Adipocyte (in vitro differentiated cells): ENCODE data around the gene KIAA1586.
"Not testable (repeated sequence)": the region's sequence is repeated elsewhere in the genome, so short reads cannot be mapped to it uniquely, and the experiment has no call there.

Experiments
- DNase-seq: peaks from one replicate; pipeline ENCODE4 v3.0.0-alpha.2; 2015; ENCODE audit warnings: low read depth
- H3K27me3 ChIP-seq: replicated peaks from 2 replicates; pipeline ENCODE4 v1.7.0; 2013; ENCODE audit warnings: mild to moderate bottlenecking, low read length, moderate library complexity; ENCODE audit not compliant: control insufficient read depth, insufficient read depth
- H3K36me3 ChIP-seq: 2 replicates; pipeline ENCODE4 v1.7.0; 2013; ENCODE audit warnings: low read length, mild to moderate bottlenecking, moderate library complexity; ENCODE audit not compliant: control insufficient read depth, insufficient read depth, severe bottlenecking
- H3K4me1 ChIP-seq: 2 replicates; pipeline ENCODE4 v1.7.0; 2013; ENCODE audit warnings: mild to moderate bottlenecking, low read length, moderate library complexity; ENCODE audit not compliant: control insufficient read depth, insufficient read depth
- H3K4me3 ChIP-seq: 2 replicates; pipeline ENCODE4 v1.7.0; 2013; ENCODE audit warnings: mild to moderate bottlenecking, low read length, moderate library complexity
- H3K9ac ChIP-seq: 2 replicates; pipeline ENCODE4 v1.7.0; 2013; ENCODE audit warnings: mild to moderate bottlenecking, low read length, moderate library complexity
- H3K9me3 ChIP-seq: 2 replicates; pipeline ENCODE4 v1.7.0; 2013; ENCODE audit warnings: mild to moderate bottlenecking, low read length, moderate library complexity; ENCODE audit not compliant: control insufficient read depth

The KIAA1586 gene

DNA sequence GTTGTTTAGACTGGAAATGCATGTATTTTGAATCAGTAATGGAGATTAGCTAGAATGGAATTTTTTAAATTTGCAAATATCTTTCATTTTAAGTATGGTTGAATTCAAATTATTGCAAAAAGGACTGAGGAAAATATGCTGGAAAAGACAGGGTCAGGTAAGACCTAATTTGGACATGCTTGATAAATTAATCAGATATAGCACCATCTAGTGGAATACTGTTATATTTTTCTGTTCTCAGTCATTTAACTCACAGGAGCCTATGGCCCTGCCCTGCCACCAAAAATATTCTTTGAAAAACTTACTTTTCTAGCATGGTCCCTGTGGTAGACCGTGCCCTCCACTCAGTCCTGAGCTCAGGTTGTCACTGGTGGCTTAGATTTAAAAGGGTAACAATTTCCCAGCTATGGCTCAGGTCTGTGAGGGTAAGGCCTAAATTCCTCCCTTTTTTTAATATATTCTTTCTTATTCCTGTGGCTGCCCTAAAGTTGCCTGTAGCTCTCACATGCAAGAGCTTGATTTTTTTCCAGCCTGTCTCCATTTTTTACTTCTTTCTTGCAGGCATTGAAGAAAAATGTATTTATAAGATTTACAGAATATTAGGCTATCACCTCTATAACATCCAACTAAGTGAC lies 25.3 kb upstream of the KIAA1586 start:
- H3K4me3 ChIP-seq: no peak overlapping the region
- H3K27me3 ChIP-seq: no peaks in the 10 kb centered on the region
- peaks cover 8% of the 10 kb centered on the region for H3K4me1 ChIP-seq
- peaks cover 16% of the 10 kb centered on the region for H3K9me3 ChIP-seq
- peak overlapping the region; percentile 29 for H3K9ac ChIP-seq
- DNase-seq: peak; percentile 87
- no peaks in the 10 kb centered on the region for H3K36me3 ChIP-seq

DNA sequence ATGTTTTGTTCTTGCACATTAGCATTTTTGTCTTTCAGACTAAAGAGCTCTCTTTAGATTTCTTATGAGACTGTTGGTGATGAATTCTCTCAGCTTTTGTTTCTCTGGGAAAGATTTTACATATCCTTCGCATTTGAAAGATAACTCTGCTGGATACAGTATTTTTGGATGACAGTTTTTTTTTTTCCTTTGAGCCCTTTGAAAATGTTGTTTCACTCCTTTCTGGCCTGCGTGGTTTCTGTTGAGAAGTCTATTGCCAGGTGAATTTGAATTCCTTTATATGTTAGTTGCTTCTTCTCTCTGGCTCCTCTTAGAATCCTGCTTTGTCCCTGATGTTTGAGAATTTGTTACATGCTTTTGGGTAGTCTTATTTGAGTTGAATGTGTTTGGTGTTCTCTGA lies 22.2 kb upstream of the KIAA1586 start:
- Histone ChIP-seq H3K9ac (no peak overlapping the region), H3K4me3 (peak overlapping the region; percentile 31), H3K9me3 (peaks cover 16% of the 10 kb centered on the region), H3K27me3 (no peaks in the 10 kb centered on the region), H3K36me3 (no peaks in the 10 kb centered on the region), H3K4me1 (no peaks in the 10 kb centered on the region)
- no peak for DNase-seq

DNA sequence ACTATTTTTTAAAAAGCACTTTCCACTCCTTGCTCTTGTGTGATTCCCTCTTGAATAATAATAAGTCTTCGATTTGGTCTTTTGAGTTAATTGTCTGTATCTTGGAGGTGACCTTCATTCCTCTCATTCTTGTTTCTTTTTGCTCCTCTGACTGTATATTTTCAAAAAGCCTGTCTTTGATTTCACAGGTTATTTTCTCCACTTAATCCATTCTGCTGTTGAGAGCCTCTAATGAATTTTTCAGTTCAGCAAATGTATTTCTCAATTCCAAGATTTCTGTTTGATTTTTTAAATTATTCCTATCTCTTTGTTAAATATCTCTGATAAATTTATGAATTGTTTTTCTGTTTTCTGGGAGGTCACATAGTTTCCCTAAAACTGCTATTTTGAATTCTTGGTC lies 21.7 kb upstream of the KIAA1586 start:
- Histone ChIP-seq H3K9me3 (peaks cover 16% of the 10 kb centered on the region), H3K36me3 (no peaks in the 10 kb centered on the region), H3K4me3 (peak overlapping the region; percentile 31), H3K9ac (no peak overlapping the region), H3K27me3 (no peaks in the 10 kb centered on the region), H3K4me1 (no peaks in the 10 kb centered on the region)
- DNase-seq: no peak

DNA sequence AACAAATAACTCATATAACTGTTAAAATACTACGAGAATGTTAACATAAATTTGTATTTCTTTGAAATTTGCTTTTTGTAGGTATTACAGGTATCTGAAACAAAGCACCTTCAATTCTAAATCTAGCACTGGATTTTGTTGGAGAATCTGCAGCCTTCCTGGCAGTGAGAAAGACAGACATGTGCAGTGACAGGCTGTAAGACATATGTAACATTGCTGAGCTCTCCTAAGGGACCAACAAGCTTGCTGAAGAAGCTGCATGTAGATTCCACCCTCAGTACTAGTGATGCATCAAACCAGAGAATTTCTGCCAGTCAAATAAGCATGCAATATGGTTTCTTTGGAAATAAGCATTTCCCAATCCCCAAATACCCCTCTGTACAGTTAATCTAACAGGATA lies 20.5 kb upstream of the KIAA1586 start:
- Histone ChIP-seq H3K27me3 (no peaks in the 10 kb centered on the region), H3K4me3 (no peak overlapping the region), H3K4me1 (no peaks in the 10 kb centered on the region), H3K9me3 (peaks cover 16% of the 10 kb centered on the region), H3K9ac (no peak overlapping the region), H3K36me3 (no peaks in the 10 kb centered on the region)
- no peak for DNase-seq

DNA sequence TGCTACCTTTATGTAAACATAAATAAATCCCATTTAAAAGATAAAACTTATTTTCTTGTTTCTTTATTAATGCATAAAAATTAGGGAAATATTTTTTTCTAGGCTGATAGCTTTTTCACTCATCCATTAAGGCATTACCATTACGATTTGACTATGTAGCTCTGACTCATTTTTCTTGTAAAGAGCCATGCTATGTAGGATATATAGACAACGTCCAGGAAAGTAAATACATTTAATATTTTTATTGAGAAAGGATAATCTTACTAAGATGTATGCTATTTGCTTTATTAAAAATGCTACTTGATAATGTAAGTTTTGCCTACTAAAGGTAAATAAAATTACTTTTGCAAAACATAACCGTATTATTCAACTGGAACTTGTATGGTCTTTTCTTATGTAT lies 19.2 kb upstream of the KIAA1586 start:
- Histone ChIP-seq H3K9ac (no peak overlapping the region), H3K4me1 (no peaks in the 10 kb centered on the region), H3K36me3 (no peaks in the 10 kb centered on the region), H3K27me3 (no peaks in the 10 kb centered on the region), H3K9me3 (peaks cover 16% of the 10 kb centered on the region), H3K4me3 (no peak overlapping the region)
- no peak for DNase-seq

DNA sequence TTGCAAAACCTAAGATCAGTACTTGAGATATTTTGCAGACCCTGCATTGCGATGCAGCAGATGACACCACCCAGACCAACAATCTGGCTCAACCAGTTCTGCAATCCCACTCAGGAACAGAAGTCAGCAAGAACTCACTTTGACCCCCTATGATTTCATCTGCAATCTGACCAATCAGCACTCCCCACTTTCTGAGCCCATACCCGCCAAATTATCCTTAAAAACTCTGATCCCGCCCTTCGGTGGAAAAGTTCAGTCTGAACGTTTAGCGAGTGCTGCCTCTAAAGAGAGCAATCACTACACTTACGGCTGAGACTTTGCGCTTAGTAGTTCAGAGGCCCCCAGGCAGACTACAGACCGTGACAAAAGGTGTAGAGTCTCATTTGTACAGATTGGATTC lies 17.3 kb upstream of the KIAA1586 start:
- no peaks in the 10 kb centered on the region for H3K27me3 ChIP-seq
- H3K9ac ChIP-seq: no peak overlapping the region
- H3K4me1 ChIP-seq: no peaks in the 10 kb centered on the region
- no peak for DNase-seq
- H3K4me3 ChIP-seq: no peak overlapping the region
- no peaks in the 10 kb centered on the region for H3K36me3 ChIP-seq
- peaks cover 13% of the 10 kb centered on the region for H3K9me3 ChIP-seq

DNA sequence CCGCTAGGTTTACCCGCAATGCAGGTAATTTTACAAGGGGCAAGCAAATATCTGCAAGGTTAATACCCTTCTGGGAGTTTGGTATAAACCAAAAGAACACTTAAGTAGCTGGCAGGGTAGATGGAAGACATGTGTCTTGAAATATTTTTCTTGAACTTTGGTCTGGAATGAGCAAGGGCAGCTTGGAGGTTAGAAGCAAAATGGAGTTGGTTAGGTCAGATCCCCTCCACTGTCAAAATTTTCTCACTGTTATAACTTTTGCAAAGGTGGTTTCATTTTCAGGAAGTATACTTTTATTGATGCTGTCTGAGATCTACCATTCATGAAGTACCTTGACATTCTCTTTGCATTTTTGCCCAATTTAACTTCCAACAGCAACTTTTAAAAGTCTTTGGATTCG lies 13.3 kb upstream of the KIAA1586 start:
- Histone ChIP-seq H3K9ac (no peak overlapping the region), H3K36me3 (no peaks in the 10 kb centered on the region), H3K4me1 (no peaks in the 10 kb centered on the region), H3K4me3 (no peak overlapping the region), H3K27me3 (no peaks in the 10 kb centered on the region), H3K9me3 (no peaks in the 10 kb centered on the region)
- DNase-seq: no peak

DNA sequence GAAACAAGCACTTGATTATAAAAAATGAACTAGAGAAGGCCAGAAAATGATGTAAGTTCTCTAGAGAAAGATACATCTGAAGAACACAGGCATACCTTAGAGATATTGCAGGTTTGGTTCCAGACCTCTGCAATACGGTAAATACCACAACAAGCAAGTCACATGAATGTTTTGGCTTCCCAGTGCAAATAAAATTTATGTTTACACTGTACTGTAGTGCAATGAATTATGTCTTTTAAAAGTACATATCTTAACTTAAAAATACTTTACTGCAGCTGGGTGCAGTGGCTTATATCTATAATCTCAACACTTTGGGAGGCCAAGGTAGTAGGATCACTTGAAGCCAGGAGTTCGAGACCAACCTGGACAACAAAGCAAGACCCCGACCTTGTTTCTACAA lies 10.9 kb upstream of the KIAA1586 start:
- Histone ChIP-seq H3K9me3 (no peaks in the 10 kb centered on the region), H3K4me1 (no peaks in the 10 kb centered on the region), H3K4me3 (no peak overlapping the region), H3K9ac (no peak overlapping the region), H3K27me3 (no peaks in the 10 kb centered on the region), H3K36me3 (no peaks in the 10 kb centered on the region)
- no peak for DNase-seq

DNA sequence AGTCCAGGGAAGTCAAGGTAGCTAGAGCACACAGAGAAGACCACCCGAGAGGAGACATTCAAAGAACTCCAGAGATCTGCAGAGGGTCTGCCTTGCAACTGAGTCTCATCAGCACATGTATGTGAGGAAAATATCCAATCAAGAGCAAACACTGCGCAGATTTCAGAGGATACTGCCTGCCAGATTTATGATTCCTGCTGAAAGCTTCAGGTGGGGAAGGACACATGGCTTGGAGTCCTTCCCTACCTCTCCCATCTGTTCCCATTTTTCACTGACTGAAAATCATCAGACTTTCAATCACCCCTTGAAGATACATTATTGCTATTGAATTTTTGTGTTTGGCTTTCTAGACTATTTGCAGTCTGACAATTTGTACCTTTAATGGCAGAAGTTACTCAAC lies 7.6 kb upstream of the KIAA1586 start:
- no peak for DNase-seq
- no peaks in the 10 kb centered on the region for H3K4me1 ChIP-seq
- no peaks in the 10 kb centered on the region for H3K36me3 ChIP-seq
- no peaks in the 10 kb centered on the region for H3K9me3 ChIP-seq
- no peak overlapping the region for H3K9ac ChIP-seq
- H3K27me3 ChIP-seq: no peaks in the 10 kb centered on the region
- H3K4me3 ChIP-seq: no peak overlapping the region

DNA sequence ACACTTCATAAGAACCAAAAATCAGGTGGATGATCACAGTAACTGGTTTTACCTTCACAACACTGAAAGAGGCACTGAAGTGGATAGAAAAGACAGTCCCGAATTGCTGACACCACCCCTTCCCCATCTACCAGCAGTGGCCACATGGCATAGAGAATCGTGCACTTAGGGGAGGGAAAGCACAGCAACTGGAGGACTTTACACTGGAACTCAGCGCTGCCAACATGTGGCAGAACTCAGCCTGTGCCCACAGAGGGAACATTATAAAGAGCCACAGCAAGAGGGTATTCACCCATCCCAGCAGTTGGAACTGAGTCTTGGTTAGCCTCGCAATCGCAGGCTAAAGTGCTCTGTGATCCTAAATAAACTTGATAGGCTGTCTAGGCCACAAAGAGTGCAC lies 6.5 kb upstream of the KIAA1586 start:
- Histone ChIP-seq H3K36me3 (no peaks in the 10 kb centered on the region), H3K9me3 (no peaks in the 10 kb centered on the region), H3K4me3 (no peak overlapping the region), H3K9ac (no peak overlapping the region), H3K4me1 (no peaks in the 10 kb centered on the region), H3K27me3 (no peaks in the 10 kb centered on the region)
- no peak for DNase-seq

DNA sequence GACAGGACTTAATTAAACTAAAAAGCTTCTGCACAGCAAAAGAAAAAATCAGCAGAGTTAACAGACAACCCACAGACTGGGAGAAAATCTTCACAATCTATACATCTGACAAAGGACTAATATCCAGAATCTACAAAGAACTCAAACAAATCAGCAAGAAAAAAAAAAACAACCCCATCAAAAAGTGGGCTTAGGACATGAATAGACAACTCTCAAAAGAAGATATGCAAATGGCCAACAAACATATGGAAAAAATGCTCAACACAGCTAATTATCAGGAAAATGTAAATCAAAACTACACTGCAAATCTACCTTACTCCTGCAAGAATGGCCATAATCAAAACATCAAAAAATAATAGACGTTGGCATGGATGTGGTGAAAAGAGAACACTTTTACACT lies 2.4 kb upstream of the KIAA1586 start:
- H3K27me3 ChIP-seq, DNase-seq, H3K9me3 ChIP-seq, H3K4me3 ChIP-seq, H3K9ac ChIP-seq: not testable (repeated sequence)
- Histone ChIP-seq H3K36me3 (peaks cover 11% of the 10 kb centered on the region), H3K4me1 (peaks cover 15% of the 10 kb centered on the region)

DNA sequence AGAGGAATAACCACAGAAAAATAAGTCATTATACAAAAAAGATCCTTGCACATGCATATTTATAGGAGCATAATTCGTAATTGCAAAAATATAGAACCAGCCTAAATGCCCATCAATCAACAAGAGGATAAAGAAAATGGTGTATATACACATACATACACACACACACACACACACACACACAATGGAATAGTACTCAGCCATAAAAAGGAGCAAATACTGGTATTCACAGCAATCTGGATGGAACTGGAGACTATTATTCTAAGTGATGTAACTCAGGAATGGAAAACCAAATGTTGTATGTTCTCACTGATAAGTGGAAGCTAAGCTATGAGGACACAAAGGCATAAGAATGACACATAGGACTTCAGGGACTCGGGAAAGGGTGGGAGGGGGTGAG lies 1.9 kb upstream of the KIAA1586 start:
- H3K9ac ChIP-seq: no peak overlapping the region
- no peak overlapping the region for H3K4me3 ChIP-seq
- no peaks in the 10 kb centered on the region for H3K9me3 ChIP-seq
- H3K27me3 ChIP-seq: no peaks in the 10 kb centered on the region
- no peak for DNase-seq
- H3K4me1 ChIP-seq: peaks cover 20% of the 10 kb centered on the region
- peaks cover 15% of the 10 kb centered on the region for H3K36me3 ChIP-seq
